HEK293 (cell line): ENCODE data around the gene CLINT1.

Experiments
- HOXC10 ChIP-seq: sonication (generic); formaldehyde crosslinking; IDR thresholded peaks from 2 replicates; pipeline ENCODE4 v1.8.1; 2023; ENCODE audit warnings: mild to moderate bottlenecking, missing genetic modification reagents
- ZNF121 ChIP-seq: fragments of 450-650 bp; formaldehyde crosslinking; IDR thresholded peaks from 2 replicates; pipeline ENCODE4 v1.5.1; 2016; ENCODE audit warnings: missing biosample characterization, missing genetic modification characterization
- ZNF133 ChIP-seq: fragments of 450-650 bp; formaldehyde crosslinking; IDR thresholded peaks from 2 replicates; pipeline ENCODE4 v1.5.1; 2016; ENCODE audit warnings: missing biosample characterization, missing genetic modification characterization
- ZNF23 ChIP-seq: fragments of 450-650 bp; formaldehyde crosslinking; IDR thresholded peaks from 2 replicates; pipeline ENCODE4 v1.5.1; 2016; ENCODE audit warnings: missing biosample characterization, missing genetic modification characterization, borderline replicate concordance
- ZNF548 ChIP-seq: fragments of 450-650 bp; formaldehyde crosslinking; IDR thresholded peaks from 2 replicates; pipeline ENCODE4 v1.5.1; 2016; ENCODE audit warnings: missing biosample characterization, missing genetic modification characterization
- ZNF76 ChIP-seq: fragments of 450-650 bp; formaldehyde crosslinking; IDR thresholded peaks from 2 replicates; pipeline ENCODE4; 2016; ENCODE audit warnings: low read depth, missing biosample characterization, missing genetic modification characterization, borderline replicate concordance
- ZNF768 ChIP-seq: fragments of 450-650 bp; formaldehyde crosslinking; IDR thresholded peaks from 2 replicates; pipeline ENCODE4 v1.5.1; 2018; ENCODE audit warnings: missing biosample characterization, mild to moderate bottlenecking, missing genetic modification characterization
- ZNF843 ChIP-seq: fragments of 450-650 bp; formaldehyde crosslinking; IDR thresholded peaks from 2 replicates; pipeline ENCODE4 v1.5.1; 2016; ENCODE audit warnings: missing biosample characterization, missing genetic modification characterization
- TF ChIP-seq, protein P1 (sequence below): fragments of 450-650 bp; formaldehyde crosslinking; IDR thresholded peaks from 2 replicates; pipeline ENCODE4 v1.5.1; 2016; ENCODE audit warnings: missing biosample characterization, missing genetic modification characterization
- TF ChIP-seq, protein P2 (sequence below): fragments of 450-650 bp; formaldehyde crosslinking; IDR thresholded peaks from 2 replicates; pipeline ENCODE4 v1.5.1; 2016; ENCODE audit warnings: missing biosample characterization, missing genetic modification characterization
- TF ChIP-seq, protein P3 (sequence below): fragments of 450-650 bp; formaldehyde crosslinking; optimal IDR thresholded peaks from 2 replicates; pipeline ENCODE3; 2016; ENCODE audit warnings: missing biosample characterization, mild to moderate bottlenecking, missing genetic modification characterization

DNA sequence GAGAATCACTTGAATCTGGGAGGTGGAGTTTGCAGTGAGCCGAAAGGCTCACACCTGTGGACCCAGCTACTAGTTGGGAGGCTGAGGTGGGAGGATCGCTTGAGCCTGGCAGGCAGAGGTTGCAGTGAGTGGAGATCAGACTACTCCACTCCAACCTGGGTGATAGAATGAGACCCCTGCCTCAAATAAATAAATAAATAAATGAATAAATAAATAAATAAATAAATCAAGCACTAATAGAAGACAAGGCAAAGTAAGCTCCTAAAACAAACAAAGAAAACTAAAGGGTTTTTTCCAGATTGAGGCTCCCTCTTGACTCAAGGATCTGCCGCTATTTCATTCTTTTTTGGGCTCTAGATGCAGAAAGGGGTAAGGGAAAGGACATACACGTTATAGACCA is 34.7 kb upstream of the CLINT1 start:
- TF ChIP-seq, protein P1, sequence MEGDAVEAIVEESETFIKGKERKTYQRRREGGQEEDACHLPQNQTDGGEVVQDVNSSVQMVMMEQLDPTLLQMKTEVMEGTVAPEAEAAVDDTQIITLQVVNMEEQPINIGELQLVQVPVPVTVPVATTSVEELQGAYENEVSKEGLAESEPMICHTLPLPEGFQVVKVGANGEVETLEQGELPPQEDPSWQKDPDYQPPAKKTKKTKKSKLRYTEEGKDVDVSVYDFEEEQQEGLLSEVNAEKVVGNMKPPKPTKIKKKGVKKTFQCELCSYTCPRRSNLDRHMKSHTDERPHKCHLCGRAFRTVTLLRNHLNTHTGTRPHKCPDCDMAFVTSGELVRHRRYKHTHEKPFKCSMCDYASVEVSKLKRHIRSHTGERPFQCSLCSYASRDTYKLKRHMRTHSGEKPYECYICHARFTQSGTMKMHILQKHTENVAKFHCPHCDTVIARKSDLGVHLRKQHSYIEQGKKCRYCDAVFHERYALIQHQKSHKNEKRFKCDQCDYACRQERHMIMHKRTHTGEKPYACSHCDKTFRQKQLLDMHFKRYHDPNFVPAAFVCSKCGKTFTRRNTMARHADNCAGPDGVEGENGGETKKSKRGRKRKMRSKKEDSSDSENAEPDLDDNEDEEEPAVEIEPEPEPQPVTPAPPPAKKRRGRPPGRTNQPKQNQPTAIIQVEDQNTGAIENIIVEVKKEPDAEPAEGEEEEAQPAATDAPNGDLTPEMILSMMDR: no peak
- TF ChIP-seq, protein P2, sequence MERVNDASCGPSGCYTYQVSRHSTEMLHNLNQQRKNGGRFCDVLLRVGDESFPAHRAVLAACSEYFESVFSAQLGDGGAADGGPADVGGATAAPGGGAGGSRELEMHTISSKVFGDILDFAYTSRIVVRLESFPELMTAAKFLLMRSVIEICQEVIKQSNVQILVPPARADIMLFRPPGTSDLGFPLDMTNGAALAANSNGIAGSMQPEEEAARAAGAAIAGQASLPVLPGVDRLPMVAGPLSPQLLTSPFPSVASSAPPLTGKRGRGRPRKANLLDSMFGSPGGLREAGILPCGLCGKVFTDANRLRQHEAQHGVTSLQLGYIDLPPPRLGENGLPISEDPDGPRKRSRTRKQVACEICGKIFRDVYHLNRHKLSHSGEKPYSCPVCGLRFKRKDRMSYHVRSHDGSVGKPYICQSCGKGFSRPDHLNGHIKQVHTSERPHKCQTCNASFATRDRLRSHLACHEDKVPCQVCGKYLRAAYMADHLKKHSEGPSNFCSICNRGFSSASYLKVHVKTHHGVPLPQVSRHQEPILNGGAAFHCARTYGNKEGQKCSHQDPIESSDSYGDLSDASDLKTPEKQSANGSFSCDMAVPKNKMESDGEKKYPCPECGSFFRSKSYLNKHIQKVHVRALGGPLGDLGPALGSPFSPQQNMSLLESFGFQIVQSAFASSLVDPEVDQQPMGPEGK: no peak
- no peak for TF ChIP-seq ZNF23 (tag by site-specific recombination)
- no peak for TF ChIP-seq HOXC10 (CRISPR knock-in tag)
- no peak for TF ChIP-seq ZNF121 (tag by site-specific recombination)
- TF ChIP-seq, protein P3, sequence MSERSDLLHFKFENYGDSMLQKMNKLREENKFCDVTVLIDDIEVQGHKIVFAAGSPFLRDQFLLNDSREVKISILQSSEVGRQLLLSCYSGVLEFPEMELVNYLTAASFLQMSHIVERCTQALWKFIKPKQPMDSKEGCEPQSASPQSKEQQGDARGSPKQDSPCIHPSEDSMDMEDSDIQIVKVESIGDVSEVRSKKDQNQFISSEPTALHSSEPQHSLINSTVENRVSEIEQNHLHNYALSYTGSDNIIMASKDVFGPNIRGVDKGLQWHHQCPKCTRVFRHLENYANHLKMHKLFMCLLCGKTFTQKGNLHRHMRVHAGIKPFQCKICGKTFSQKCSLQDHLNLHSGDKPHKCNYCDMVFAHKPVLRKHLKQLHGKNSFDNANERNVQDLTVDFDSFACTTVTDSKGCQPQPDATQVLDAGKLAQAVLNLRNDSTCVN (tag by site-specific recombination): no peak
- no peak for TF ChIP-seq ZNF843
- no peak for TF ChIP-seq ZNF133
- TF ChIP-seq ZNF76 (tag by site-specific recombination): no peak
- TF ChIP-seq ZNF548 (tag by site-specific recombination): no peak
- TF ChIP-seq ZNF768: no peak
